Breast epithelium (tissue), 3 donors: ENCODE data around the gene SLC37A3.

ENCODE experiments used
- POLR2A ChIP-seq: fragments of 450-650 bp; IDR thresholded peaks from one replicate; pipeline ENCODE4 v1.6.1; 2016; ENCODE audit warnings: antibody characterized with exemption, mild to moderate bottlenecking, moderate library complexity
- POLR2AphosphoS5 ChIP-seq, 3 donors: sonication (generic); formaldehyde crosslinking; IDR thresholded peaks; one replicate each; pipeline ENCODE4 v1.6.1; 2017; ENCODE audit warnings: antibody characterized with exemption in 3 of 3
- TF ChIP-seq, protein P1 (sequence below), 3 donors: fragments of 450-650 bp; IDR thresholded peaks; one replicate each; pipeline ENCODE4 v1.5.1; 2016 to 2017; ENCODE audit warnings: antibody characterized with exemption in 3 of 3, mild to moderate bottlenecking in 3 of 3, moderate library complexity in 3 of 3

DNA sequence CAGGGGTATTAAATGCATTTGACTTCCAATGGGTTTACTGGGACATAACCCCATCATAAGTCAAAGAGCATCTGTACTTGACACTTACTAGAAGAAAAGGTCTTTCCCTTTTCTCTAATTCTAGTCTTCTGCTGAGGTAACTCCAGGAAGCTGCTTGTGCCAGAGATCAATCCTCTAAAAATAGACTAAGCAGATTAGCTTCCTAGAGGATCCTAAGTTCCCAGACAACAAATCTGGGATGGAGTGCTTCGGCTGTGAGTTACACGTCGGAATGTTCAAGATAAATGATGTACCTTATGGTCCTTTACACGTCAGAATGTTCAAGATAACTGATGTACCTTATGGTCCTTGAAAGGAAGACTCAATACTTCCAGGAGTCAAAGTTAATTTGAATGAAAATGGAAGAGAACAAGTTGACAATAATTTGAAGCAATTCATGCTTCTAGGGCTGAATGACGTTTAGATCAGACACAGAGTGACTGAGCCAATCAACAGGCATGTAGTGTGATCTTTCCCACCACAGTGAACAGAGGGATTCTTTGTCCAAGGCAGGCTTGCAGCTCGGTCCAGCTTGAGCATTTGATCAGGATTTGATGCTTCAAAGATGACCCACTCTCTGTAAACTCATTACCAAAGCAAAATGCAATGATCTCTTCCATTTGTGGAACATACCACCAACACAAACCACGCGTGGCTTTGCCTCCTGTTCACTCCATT, 63.8 kb downstream of the SLC37A3 start:
- TF ChIP-seq POLR2AphosphoS5 (IDR thresholded peaks at IDR 0.05), result no peak
- TF ChIP-seq, protein P1, sequence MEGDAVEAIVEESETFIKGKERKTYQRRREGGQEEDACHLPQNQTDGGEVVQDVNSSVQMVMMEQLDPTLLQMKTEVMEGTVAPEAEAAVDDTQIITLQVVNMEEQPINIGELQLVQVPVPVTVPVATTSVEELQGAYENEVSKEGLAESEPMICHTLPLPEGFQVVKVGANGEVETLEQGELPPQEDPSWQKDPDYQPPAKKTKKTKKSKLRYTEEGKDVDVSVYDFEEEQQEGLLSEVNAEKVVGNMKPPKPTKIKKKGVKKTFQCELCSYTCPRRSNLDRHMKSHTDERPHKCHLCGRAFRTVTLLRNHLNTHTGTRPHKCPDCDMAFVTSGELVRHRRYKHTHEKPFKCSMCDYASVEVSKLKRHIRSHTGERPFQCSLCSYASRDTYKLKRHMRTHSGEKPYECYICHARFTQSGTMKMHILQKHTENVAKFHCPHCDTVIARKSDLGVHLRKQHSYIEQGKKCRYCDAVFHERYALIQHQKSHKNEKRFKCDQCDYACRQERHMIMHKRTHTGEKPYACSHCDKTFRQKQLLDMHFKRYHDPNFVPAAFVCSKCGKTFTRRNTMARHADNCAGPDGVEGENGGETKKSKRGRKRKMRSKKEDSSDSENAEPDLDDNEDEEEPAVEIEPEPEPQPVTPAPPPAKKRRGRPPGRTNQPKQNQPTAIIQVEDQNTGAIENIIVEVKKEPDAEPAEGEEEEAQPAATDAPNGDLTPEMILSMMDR (IDR thresholded peaks at IDR 0.05), result no peak
- no peak for TF ChIP-seq POLR2A
